A549 (cell line): ENCODE data around the gene CYP2S1. TPM values are rescaled to one million over a fixed set of nuclear protein-coding genes. Genes with fewer than 3 reads are reported as not detected.
A peak's percentile ranks its signal among the peaks of the same experiment; 100 is the strongest.
"Not testable (repeated sequence)": the region's sequence is repeated elsewhere in the genome, so short reads cannot be mapped to it uniquely, and the experiment has no call there.

Experiments
- ATAC-seq, 2 experiments: fragments of 200-7000 bp in 1 of 2; fragments of >200 bp in 1 of 2; cut with Nextera tagmentation in 1 of 2; cut with Tn5 transposase in 1 of 2; 3 replicates each; pipeline versions ENCODE4 v1.8.0 to v1.9.1; 2018 to 2020; ENCODE audit warnings: mild to moderate bottlenecking in 1 of 2, moderate library complexity in 1 of 2
- CTCF ChIA-PET: fragments of 300-600 bp; sonication (Branson Sonifier 250); formaldehyde crosslinking; extraction: SDS; loops from one replicate; lab custom pipeline; 2021; ENCODE audit warnings: antibody characterized with exemption, inconsistent platforms; lab: Yijun Ruan, JAX
- POLR2A ChIA-PET: fragments of 350-600 bp; formaldehyde crosslinking; extraction: SDS; loops from one replicate; lab custom pipeline; 2021; ENCODE audit warnings: antibody characterized with exemption, inconsistent platforms; lab: Yijun Ruan, JAX
- DNase-seq, 2 experiments: peaks; one replicate each; pipeline versions ENCODE4 v3.0.0 to v3.0.0-alpha.2; 2011 to 2016; ENCODE audit warnings: low read depth in 1 of 2, low spot score in 1 of 2
- FAIRE-seq: peaks from 2 replicates; lab custom pipeline; 2011; peaks lifted over from hg19 to GRCh38; lab: Jason Lieb, UNC
- H3K27ac ChIP-seq, 2 experiments: fragments of >200 bp; sonication (Bioruptor Twin); formaldehyde crosslinking; 3 replicates each; pipeline ENCODE4 v1.5.1; 2016 to 2017
- H3K4me1 ChIP-seq: fragments of >200 bp; sonication (Bioruptor Twin); formaldehyde crosslinking; 3 replicates; pipeline ENCODE4 v1.6.1; 2016
- H3K4me2 ChIP-seq: fragments of >200 bp; sonication (Bioruptor Twin); formaldehyde crosslinking; 3 replicates; pipeline ENCODE4 v1.6.1; 2016
- H3K4me3 ChIP-seq: fragments of >200 bp; sonication (Bioruptor Twin); formaldehyde crosslinking; 3 replicates; pipeline ENCODE4 v1.5.1; 2016
- H3K9me3 ChIP-seq: fragments of >200 bp; sonication (Bioruptor Twin); formaldehyde crosslinking; 3 replicates; pipeline ENCODE4 v1.6.1; 2016
- CEBPB ChIP-seq, 2 experiments: fragments of >200 bp in 1 of 2; sonication (Bioruptor Twin) in 1 of 2; formaldehyde crosslinking in 1 of 2; IDR thresholded peaks; 2 replicates each; pipeline ENCODE4 v1.6.1; 2012 to 2016
- CHD2 ChIP-seq: fragments of 150-350 bp; IDR thresholded peaks from 2 replicates; pipeline ENCODE4 v1.6.1; 2014; ENCODE audit warnings: low read length; ENCODE audit not compliant: partially characterized antibody
- EHF ChIP-seq: fragments of 250-450 bp; sonication (Bioruptor Pico); IDR thresholded peaks from 2 replicates; pipeline ENCODE4 v1.5.0; 2020; ENCODE audit warnings: mild to moderate bottlenecking
- EP300 ChIP-seq, 2 experiments: fragments of >200 bp; sonication (Bioruptor Twin); formaldehyde crosslinking; IDR thresholded peaks; 2 replicates in 1 of 2; 3 replicates in 1 of 2; pipeline ENCODE4 v1.6.1; 2016 to 2017
- FOSL2 ChIP-seq, 2 experiments: fragments of 450-650 bp in 1 of 2; fragments of >200 bp in 1 of 2; sonication (Bioruptor Twin) in 1 of 2; formaldehyde crosslinking; IDR thresholded peaks; 2 replicates each; pipeline versions ENCODE4 v1.5.0 to v1.6.1; 2016 to 2020; ENCODE audit warnings: mild to moderate bottlenecking in 1 of 2, moderate library complexity in 1 of 2
- GATA3 ChIP-seq: IDR thresholded peaks from 2 replicates; pipeline ENCODE4 v1.6.1; 2012; ENCODE audit warnings: borderline replicate concordance
- HDAC2 ChIP-seq: fragments of 200-600 bp; sonication (generic); IDR thresholded peaks from 2 replicates; pipeline ENCODE4 v1.6.1; 2016
- HMGXB4 ChIP-seq: fragments of 250-450 bp; sonication (Bioruptor Pico); IDR thresholded peaks from 2 replicates; pipeline ENCODE4 v1.5.0; 2021; ENCODE audit warnings: mild to moderate bottlenecking, moderate library complexity, borderline replicate concordance
- HOXA7 ChIP-seq: fragments of 250-450 bp; sonication (Bioruptor Pico); IDR thresholded peaks from 2 replicates; pipeline ENCODE4 v1.5.0; 2020; ENCODE audit warnings: mild to moderate bottlenecking, moderate library complexity
- JUN ChIP-seq, 2 experiments: fragments of >200 bp; sonication (Bioruptor Twin); formaldehyde crosslinking; IDR thresholded peaks; 2 replicates in 1 of 2; 3 replicates in 1 of 2; pipeline ENCODE4 v1.6.1; 2016 to 2017
- JUNB ChIP-seq: fragments of >200 bp; sonication (Bioruptor Twin); formaldehyde crosslinking; IDR thresholded peaks from 2 replicates; pipeline ENCODE4 v1.6.1; 2016
- MAFK ChIP-seq: fragments of 450-650 bp; IDR thresholded peaks from 2 replicates; pipeline ENCODE4 v1.6.1; 2014; ENCODE audit not compliant: partially characterized antibody
- NFE2L2 ChIP-seq: fragments of 150-350 bp; conservative IDR thresholded peaks from 2 replicates; pipeline ENCODE4 v1.6.1; 2014; ENCODE audit warnings: low read length
- NPAS2 ChIP-seq: fragments of 250-450 bp; sonication (Bioruptor Pico); IDR thresholded peaks from 2 replicates; pipeline ENCODE4 v1.8.0; 2022; ENCODE audit warnings: mild to moderate bottlenecking, moderate library complexity, borderline replicate concordance
- RFX5 ChIP-seq: fragments of 450-650 bp; IDR thresholded peaks from 2 replicates; pipeline ENCODE4 v1.7.1; 2014; ENCODE audit warnings: antibody characterized with exemption, mild to moderate bottlenecking, moderate library complexity
- SREBF2 ChIP-seq: fragments of 450-650 bp; IDR thresholded peaks from 2 replicates; pipeline ENCODE4 v1.6.1; 2014; ENCODE audit warnings: mild to moderate bottlenecking, moderate library complexity
- TP53 ChIP-seq: fragments of 250-450 bp; sonication (Bioruptor Pico); IDR thresholded peaks from 2 replicates; pipeline ENCODE4 v1.5.0; 2021; ENCODE audit warnings: mild to moderate bottlenecking, moderate library complexity
- WGBS: methylation state at CpG from one replicate; pipeline ENCODE4 v1.1.6; 2017; ENCODE audit errors: missing lambda C conversion rate; 5-methylcytosine and 5-hydroxymethylcytosine counted together
- polyA plus RNA-seq, 4 experiments: library from polyadenylated mRNA; depleted of rRNA in 3 of 4; stranded (reverse); fragments of >200 nt; fragmentation: RNase III in 1 of 4; extraction: RNeasy Plus Mini Kit Qiagen cat#74134 plus additional on column Dnase treatment in 1 of 4; gene quantifications; 2 replicates in 3 of 4; 3 replicates in 1 of 4; pipeline ENCODE4 v1.2.3, GENCODE V29; 2011 to 2017
- TF ChIP-seq, protein P1 (sequence below): fragments of >200 bp; sonication (Bioruptor Twin); formaldehyde crosslinking; IDR thresholded peaks from 2 replicates; pipeline ENCODE4 v1.6.1; 2016
- TF ChIP-seq, protein P2 (sequence below): fragments of 450-650 bp; IDR thresholded peaks from 2 replicates; pipeline ENCODE4 v1.6.1; 2014; ENCODE audit warnings: antibody characterized with exemption
- TF ChIP-seq, protein P3 (sequence below): fragments of >200 bp; sonication (Bioruptor Twin); formaldehyde crosslinking; IDR thresholded peaks from 3 replicates; pipeline ENCODE4 v1.5.1; 2016

CYP2S1 gene
- polyA plus RNA-seq, 2 of the 4 experiments (the other 2 are of a cell fraction), result 8.6 to 28.1 TPM

GRCh38 chr19:41175801-41176777, 16.9 kb upstream of the CYP2S1 start:
- peak; percentile 100 for FAIRE-seq
- Histone ChIP-seq H3K27ac (peak overlapping the region; percentile 85 to 87), H3K4me1 (peaks cover 35% of the 10 kb centered on the region), H3K4me2 (peak overlapping the region; percentile 86)
- CTCF ChIA-PET, result interaction anchor here (0.6 to 2.3 kb wide), 17 partner anchors 10 to 736 kb away, joined by 3 to 15 read pairs (median 4); no protein-coding TSS in a partner anchor
- TF ChIP-seq JUN (IDR thresholded peaks at IDR 0.05), result peak; percentile 63 to 94; a peak in 4 of 5 replicates
- peak; percentile 68; the same call in 1 of the 2 replicates for TF ChIP-seq GATA3
- TF ChIP-seq, protein P1, sequence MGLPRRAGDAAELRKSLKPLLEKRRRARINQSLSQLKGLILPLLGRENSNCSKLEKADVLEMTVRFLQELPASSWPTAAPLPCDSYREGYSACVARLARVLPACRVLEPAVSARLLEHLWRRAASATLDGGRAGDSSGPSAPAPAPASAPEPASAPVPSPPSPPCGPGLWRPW, result no peak
- TF ChIP-seq NFE2L2, result no peak
- peak in 1 of 2 experiments; percentile 14; a peak in 1 of 4 replicates for TF ChIP-seq CEBPB (IDR thresholded peaks at IDR 0.05)
- TF ChIP-seq EP300 (IDR thresholded peaks at IDR 0.05), result peak in 1 of 2 experiments; percentile 61; a peak in 2 of 5 replicates
- TF ChIP-seq, protein P2, sequence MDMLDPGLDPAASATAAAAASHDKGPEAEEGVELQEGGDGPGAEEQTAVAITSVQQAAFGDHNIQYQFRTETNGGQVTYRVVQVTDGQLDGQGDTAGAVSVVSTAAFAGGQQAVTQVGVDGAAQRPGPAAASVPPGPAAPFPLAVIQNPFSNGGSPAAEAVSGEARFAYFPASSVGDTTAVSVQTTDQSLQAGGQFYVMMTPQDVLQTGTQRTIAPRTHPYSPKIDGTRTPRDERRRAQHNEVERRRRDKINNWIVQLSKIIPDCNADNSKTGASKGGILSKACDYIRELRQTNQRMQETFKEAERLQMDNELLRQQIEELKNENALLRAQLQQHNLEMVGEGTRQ, result peak; percentile 25; the same call in 1 of the 2 replicates
- TF ChIP-seq HOXA7 (CRISPR knock-in tag), result 0 out of 2 replicates have a peak, but pooled peaks have one; percentile 51
- TF ChIP-seq MAFK, result peak; percentile 33
- TF ChIP-seq HDAC2, result no peak
- no peak for TF ChIP-seq TP53 (CRISPR knock-in tag)
- no peak for TF ChIP-seq HMGXB4 (CRISPR knock-in tag)
- TF ChIP-seq, protein P3, sequence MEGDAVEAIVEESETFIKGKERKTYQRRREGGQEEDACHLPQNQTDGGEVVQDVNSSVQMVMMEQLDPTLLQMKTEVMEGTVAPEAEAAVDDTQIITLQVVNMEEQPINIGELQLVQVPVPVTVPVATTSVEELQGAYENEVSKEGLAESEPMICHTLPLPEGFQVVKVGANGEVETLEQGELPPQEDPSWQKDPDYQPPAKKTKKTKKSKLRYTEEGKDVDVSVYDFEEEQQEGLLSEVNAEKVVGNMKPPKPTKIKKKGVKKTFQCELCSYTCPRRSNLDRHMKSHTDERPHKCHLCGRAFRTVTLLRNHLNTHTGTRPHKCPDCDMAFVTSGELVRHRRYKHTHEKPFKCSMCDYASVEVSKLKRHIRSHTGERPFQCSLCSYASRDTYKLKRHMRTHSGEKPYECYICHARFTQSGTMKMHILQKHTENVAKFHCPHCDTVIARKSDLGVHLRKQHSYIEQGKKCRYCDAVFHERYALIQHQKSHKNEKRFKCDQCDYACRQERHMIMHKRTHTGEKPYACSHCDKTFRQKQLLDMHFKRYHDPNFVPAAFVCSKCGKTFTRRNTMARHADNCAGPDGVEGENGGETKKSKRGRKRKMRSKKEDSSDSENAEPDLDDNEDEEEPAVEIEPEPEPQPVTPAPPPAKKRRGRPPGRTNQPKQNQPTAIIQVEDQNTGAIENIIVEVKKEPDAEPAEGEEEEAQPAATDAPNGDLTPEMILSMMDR, result no peak
- no peak; the same call in 1 of the 2 replicates for TF ChIP-seq RFX5
- TF ChIP-seq JUNB, result peak; percentile 66
- peak; percentile 77 for TF ChIP-seq FOSL2 (IDR thresholded peaks at IDR 0.05)
- peak; percentile 95 for TF ChIP-seq FOSL2 (CRISPR knock-in tag; IDR thresholded peaks at IDR 0.05)
- TF ChIP-seq EHF (CRISPR knock-in tag), result peak; percentile 25; the same call in 1 of the 2 replicates
- no peak for TF ChIP-seq CHD2
- no peak for TF ChIP-seq SREBF2
- no peak for TF ChIP-seq NPAS2 (CRISPR knock-in tag)
- TF ChIP-seq, all 56 proteins: peak for 10
- 15% methylated on average over 14 of the region's 14 CpGs for WGBS
- POLR2A ChIA-PET, result interaction anchor here (0.6 to 3.2 kb wide), 9 partner anchors 8 to 295 kb away, joined by 3 to 23 read pairs (median 5); partner anchors contain the start of gene HNRNPUL1
- peak overlapping the region; percentile 40 for H3K4me3 ChIP-seq
- H3K9me3 ChIP-seq, result no peaks in the 10 kb centered on the region
- ATAC-seq, result peak; percentile 96 to 98
- peak; percentile 98 to 100 for DNase-seq

GRCh38 chr19:41180173-41180572, 12.8 kb upstream of the CYP2S1 start:
- POLR2A ChIA-PET, H3K4me3 ChIP-seq, FAIRE-seq, DNase-seq, H3K27ac ChIP-seq, H3K4me2 ChIP-seq, H3K9me3 ChIP-seq, ATAC-seq: not testable (repeated sequence)
- no CpG with 5 or more reads among the region's 34 CpGs for WGBS
- CTCF ChIA-PET, result interaction anchor here (1.8 to 2.2 kb wide), 2 partner anchors 53 to 82 kb away, joined by 5 to 10 read pairs; no protein-coding TSS in a partner anchor
- H3K4me1 ChIP-seq, result peaks cover 26% of the 10 kb centered on the region
